K562 (cell line): Measurements from ENCODE around the gene PIP5K1B. TPM values are rescaled to one million over a fixed set of nuclear protein-coding genes. Genes with fewer than 3 reads are reported as not detected.

Source experiments
- ATAC-seq: fragments of 200-7000 bp; cut with Tn5 transposase; 3 replicates; pipeline ENCODE4 v1.9.1; 2020; ENCODE audit warnings: moderate library complexity
- BruUV-seq: library from RNA; stranded (reverse); fragments of 400-500 nt; replicated peaks from 2 replicates; lab custom pipeline; 2021; lab: Mats Ljungman, UMichigan
- CTCF ChIA-PET: fragments of 300-600 bp; formaldehyde crosslinking; extraction: SDS; loops from one replicate; lab custom pipeline; 2021; ENCODE audit warnings: low intra/inter-chr PET ratio; lab: Yijun Ruan, JAX
- POLR2A ChIA-PET: fragments of 300-600, 350-650 bp; sonication (Branson Sonifier 250); formaldehyde crosslinking; extraction: SDS; loops from one replicate; lab custom pipeline; 2021; ENCODE audit warnings: antibody characterized with exemption, inconsistent platforms; lab: Yijun Ruan, JAX
- DNase-seq, 4 experiments: peaks; one replicate each; pipeline versions ENCODE4 v3.0.0 to v3.0.0-alpha.2; 2011 to 2018; ENCODE audit warnings: low spot score in 3 of 4, mixed read lengths in 3 of 4; ENCODE audit errors: extremely low read depth in 1 of 4
- FAIRE-seq: peaks from 2 replicates; lab custom pipeline; 2011; peaks lifted over from hg19 to GRCh38; lab: Jason Lieb, UNC
- H2AFZ ChIP-seq: 2 replicates; pipeline ENCODE4 v1.6.0; 2011; ENCODE audit warnings: low read depth, low read length, control low read depth, inconsistent platforms
- H3K27ac ChIP-seq: fragments of 200-600 bp; 3 replicates; pipeline ENCODE4 v1.8.0; 2011; ENCODE audit warnings: low read depth, mild to moderate bottlenecking, control low read depth, inconsistent platforms, low read length, moderate library complexity, mixed read lengths; ENCODE audit errors: extremely low read depth
- H3K27me3 ChIP-seq, 2 experiments: fragments of 300-600 bp in 1 of 2; 2 replicates in 1 of 2; 3 replicates in 1 of 2; pipeline versions ENCODE4 v1.6.0 to v1.8.0; 2011; ENCODE audit warnings: inconsistent platforms in 2 of 2, low read length in 2 of 2, mild to moderate bottlenecking in 1 of 2, mixed read lengths in 1 of 2, moderate library complexity in 1 of 2; ENCODE audit not compliant: control insufficient read depth in 2 of 2, insufficient read depth in 2 of 2
- H3K36me3 ChIP-seq: fragments of 300-600 bp; 3 replicates; pipeline ENCODE4 v1.8.0; 2011; ENCODE audit warnings: mild to moderate bottlenecking, low read length, inconsistent platforms; ENCODE audit not compliant: control insufficient read depth, insufficient read depth
- H3K4me1 ChIP-seq, 2 experiments: fragments of 200-600 bp in 1 of 2; replicated peaks in 1 of 2; 2 replicates in 1 of 2; 3 replicates in 1 of 2; pipeline versions ENCODE4 v1.5.1 to v1.8.0; 2011; ENCODE audit warnings: inconsistent platforms in 2 of 2, low read length in 2 of 2, mild to moderate bottlenecking in 1 of 2, mixed read lengths in 1 of 2, moderate library complexity in 1 of 2; ENCODE audit not compliant: control insufficient read depth in 2 of 2, insufficient read depth in 2 of 2
- H3K4me2 ChIP-seq: 2 replicates; pipeline ENCODE4 v1.6.1; 2011; ENCODE audit warnings: low read length, control low read depth, inconsistent platforms, mixed read lengths; ENCODE audit not compliant: insufficient read depth
- H3K4me3 ChIP-seq: fragments of 200-600 bp; sonication (generic), shearing (Covaris generic); 2 replicates; pipeline ENCODE4 v1.5.1; 2016; ENCODE audit warnings: control low read depth, inconsistent platforms
- H3K79me2 ChIP-seq: fragments of 200-600 bp; 3 replicates; pipeline ENCODE4 v1.8.0; 2011; ENCODE audit warnings: low read length, inconsistent platforms; ENCODE audit not compliant: control insufficient read depth, insufficient read depth
- H3K9ac ChIP-seq, 2 experiments: 2 replicates each; pipeline versions ENCODE4 v1.6.0 to v1.6.1; 2011; ENCODE audit warnings: low read depth in 2 of 2, low read length in 2 of 2, control low read depth in 1 of 2, inconsistent platforms in 1 of 2, mild to moderate bottlenecking in 1 of 2, mixed read lengths in 1 of 2; ENCODE audit not compliant: insufficient read depth in 1 of 2
- H3K9me1 ChIP-seq: one replicate; pipeline ENCODE4 v1.6.0; 2011; ENCODE audit warnings: inconsistent platforms, mild to moderate bottlenecking, low read length, moderate library complexity; ENCODE audit not compliant: control insufficient read depth, insufficient read depth
- H3K9me3 ChIP-seq: replicated peaks from 2 replicates; pipeline ENCODE4 v1.5.1; 2011; ENCODE audit warnings: low read depth, low read length, inconsistent platforms; ENCODE audit not compliant: control insufficient read depth, insufficient read depth
- H4K20me1 ChIP-seq: replicated peaks from 2 replicates; pipeline ENCODE4 v1.6.1; 2011; ENCODE audit warnings: low read length, inconsistent platforms, mixed read lengths; ENCODE audit not compliant: control insufficient read depth, insufficient read depth
- CREB3 ChIP-seq: fragments of 450-650 bp; conservative IDR thresholded peaks from 2 replicates; pipeline ENCODE4 v1.6.1; 2016; ENCODE audit warnings: missing genetic modification characterization, low read depth, mild to moderate bottlenecking, missing compliant biosample characterization, moderate library complexity
- FOXA1 ChIP-seq: fragments of 450-650 bp; IDR thresholded peaks from 2 replicates; pipeline ENCODE4 v1.6.1; 2016; ENCODE audit warnings: mild to moderate bottlenecking, borderline replicate concordance
- GABPA ChIP-seq: fragments of 200-800 bp; sonication (Bioruptor generic); conservative IDR thresholded peaks from 2 replicates; pipeline ENCODE4 v1.6.1; 2016; ENCODE audit warnings: low read depth, missing genetic modification characterization, missing compliant biosample characterization
- HMGN3 ChIP-seq: IDR thresholded peaks from 2 replicates; pipeline ENCODE4 v1.6.1; 2011; ENCODE audit warnings: borderline replicate concordance, low read depth, mild to moderate bottlenecking, mixed read lengths, low read length; ENCODE audit not compliant: insufficient read length; ENCODE audit errors: extremely low read depth
- HSF4 ChIP-seq: fragments of 250-450 bp; sonication (Bioruptor Pico); IDR thresholded peaks from 2 replicates; pipeline ENCODE4 v2.1.2; 2022; ENCODE audit warnings: mild to moderate bottlenecking, moderate library complexity, borderline replicate concordance
- KLF1 ChIP-seq: fragments of 450-650 bp; IDR thresholded peaks from 2 replicates; pipeline ENCODE4 v1.6.1; 2016; ENCODE audit warnings: missing genetic modification characterization, missing compliant biosample characterization
- MITF ChIP-seq: IDR thresholded peaks from 2 replicates; pipeline ENCODE4 v1.6.1; 2014; ENCODE audit warnings: antibody characterized with exemption
- NCOA4 ChIP-seq: fragments of 450-650 bp; IDR thresholded peaks from 2 replicates; pipeline ENCODE4 v1.6.1; 2018; ENCODE audit warnings: mild to moderate bottlenecking; ENCODE audit not compliant: partially characterized antibody
- RAD21 ChIP-seq, 2 experiments: fragments of 250-450 bp in 1 of 2; fragments of 450-650 bp in 1 of 2; sonication (Bioruptor Pico) in 1 of 2; formaldehyde crosslinking in 1 of 2; IDR thresholded peaks in 1 of 2; conservative IDR thresholded peaks in 1 of 2; 2 replicates each; pipeline versions ENCODE4 v1.4.0 to v1.8.0; 2020 to 2022; ENCODE audit warnings: mild to moderate bottlenecking in 2 of 2, moderate library complexity in 1 of 2
- SNRNP70 ChIP-seq: fragments of 200-400 bp; formaldehyde crosslinking; optimal IDR thresholded peaks from 2 replicates; pipeline ENCODE3; 2017; ENCODE audit warnings: low read depth, low read length
- SREBF1 ChIP-seq: fragments of 150-350 bp; IDR thresholded peaks from 2 replicates; pipeline ENCODE4 v1.6.1; 2014; ENCODE audit warnings: antibody characterized with exemption, low read depth, low read length, borderline replicate concordance
- ZNF165 ChIP-seq: fragments of 250-450 bp; sonication (Bioruptor Pico); IDR thresholded peaks from 2 replicates; pipeline ENCODE4 v1.4.0; 2020; ENCODE audit warnings: borderline replicate concordance
- ZNF384 ChIP-seq: IDR thresholded peaks from 2 replicates; pipeline ENCODE4 v1.6.1; 2012; ENCODE audit warnings: low read depth, low read length, improper control_type of control experiment
- ZNF395 ChIP-seq: fragments of 200-800 bp; sonication (Bioruptor generic); IDR thresholded peaks from 2 replicates; pipeline ENCODE4 v1.6.1; 2017; ENCODE audit warnings: missing genetic modification characterization, missing compliant biosample characterization
- ZNF551 ChIP-seq: fragments of 250-450 bp; sonication (Bioruptor Pico); IDR thresholded peaks from 2 replicates; pipeline ENCODE4 v1.5.0; 2021; ENCODE audit warnings: mild to moderate bottlenecking, moderate library complexity
- ZNF644 ChIP-seq: fragments of 200-800 bp; sonication (Bioruptor generic); IDR thresholded peaks from 2 replicates; pipeline ENCODE4 v1.6.1; 2016; ENCODE audit warnings: low read depth, missing genetic modification characterization, missing compliant biosample characterization
- WGBS: fragments of 100-300 bp; shearing (Covaris generic); methylation state at CpG from one replicate; pipeline ENCODE4 v1.1.6; 2016; ENCODE audit warnings: low coverage, mixed read lengths; ENCODE audit not compliant: insufficient coverage; ENCODE audit errors: missing lambda C conversion rate; 5-methylcytosine and 5-hydroxymethylcytosine counted together
- in situ Hi-C: fragments of 300-500 bp; cut with MboI; formaldehyde crosslinking; loops from 4 replicates; pipeline ENCODE4 v1.15.0; 2018; ENCODE audit warnings: inconsistent platforms, mixed read lengths
- intact Hi-C: fragments of 100-400 bp; cut with micrococcal nuclease; formaldehyde crosslinking; loops from 2 replicates; pipeline ENCODE4 v1.14.2; 2022
- polyA plus RNA-seq, 8 experiments: library from polyadenylated mRNA; depleted of rRNA in 4 of 8; stranded (reverse) in 5 of 8; unstranded in 3 of 8; fragments of >200 nt; fragmentation: Nextera tagmentation in 2 of 8; fragmentation: Illumina TruSeq in 1 of 8; extraction: Ambion mirVana in 2 of 8; extraction: Trizol in 1 of 8; gene quantifications; 2 replicates each; pipeline versions ENCODE4 v1.2.1 to v1.2.3, GENCODE V29; 2011 to 2014; ENCODE audit warnings: inconsistent platforms in 1 of 8, missing spikeins in 1 of 8
- total RNA-seq, 7 experiments: library from RNA; depleted of rRNA in 6 of 7; stranded (reverse); fragments of >200 nt in 6 of 7; fragmentation: Illumina TruSeq in 2 of 7; extraction: Trizol in 2 of 7; gene quantifications; 2 replicates each; pipeline versions ENCODE4 v1.2.1 to v1.2.3, GENCODE V29; 2011 to 2021; ENCODE audit warnings: low replicate concordance in 1 of 7

Gene PIP5K1B
- total and polyA plus RNA-seq, 9 of the 15 experiments (the other 6 are each of a cell fraction or from before 2014, with no cell fraction given) = 3.1 to 12.9 (median 7.4) TPM

- no peak for TF ChIP-seq ZNF165
- TF ChIP-seq ZNF384 = no peak
- TF ChIP-seq FOXA1 = no peak
- no peak for TF ChIP-seq KLF1 (tag)
- no peak for TF ChIP-seq SREBF1
These were observed 311.4 kb downstream of the PIP5K1B start (continued) for GRCh38 chr9:69016191-69017096.

- Histone ChIP-seq H3K4me1 (peaks cover 24 to 47% of the 10 kb centered on the region in 2 experiments), H3K9me3 (peaks cover 2% of the 10 kb centered on the region; the same call in 1 of the 2 replicates), H4K20me1 (no peaks in the 10 kb centered on the region), H3K79me2 (no peaks in the 10 kb centered on the region), H3K9me1 (no peaks in the 10 kb centered on the region), H3K4me2 (no peak overlapping the region), H3K9ac (no peak overlapping the region; a peak in 1 of 4 replicates), H3K4me3 (no peak overlapping the region), H3K36me3 (no peaks in the 10 kb centered on the region), H2AFZ (peak overlapping the region; percentile 89), H3K27ac (peak overlapping the region; percentile 97), H3K27me3 (no peaks in the 10 kb centered on the region)
- in situ Hi-C loops (no loop called here), intact Hi-C loops (loop anchor here (2.0 kb wide), 1 partner anchor 20 kb away; no protein-coding TSS in a partner anchor)
- POLR2A ChIA-PET = no interaction called here
- ATAC-seq = peak; percentile 22; the same call in 2 of the 3 replicates
- FAIRE-seq = no peak
- DNase-seq = peak in 2 of 4 experiments; percentile 16 to 43
- BruUV-seq = no TSS peak
- WGBS = 32% methylated on average over 5 of the region's 5 CpGs
- CTCF ChIA-PET = no interaction called here
- no peak for TF ChIP-seq ZNF644 (tag)
- TF ChIP-seq NCOA4 = no peak
- no peak for TF ChIP-seq SNRNP70
- no peak for TF ChIP-seq MITF
- no peak for TF ChIP-seq ZNF395
- TF ChIP-seq RAD21 (CRISPR knock-in tag; conservative IDR thresholded peaks at IDR 0.05 in 1 of 2, IDR thresholded peaks at IDR 0.05 in 1 of 2) = peak; percentile 7 to 53; a peak in 2 of 4 replicates
- TF ChIP-seq CREB3 = no peak
- TF ChIP-seq HMGN3 = no peak
- TF ChIP-seq HSF4 (CRISPR knock-in tag) = no peak
- TF ChIP-seq ZNF551 (CRISPR knock-in tag) = no peak
- TF ChIP-seq GABPA (tag) = no peak; the same call in 1 of the 2 replicates
These were observed 313.7 kb downstream of the PIP5K1B start for GRCh38 chr9:69018737-69019136.
